WTC11 (cell line): Measurements from ENCODE around the gene KBTBD13.

ENCODE experiments used
- ETV6 ChIP-seq: sonication (generic); formaldehyde crosslinking; IDR thresholded peaks from 2 replicates; pipeline ENCODE4 v1.8.1; 2022; ENCODE audit warnings: mild to moderate bottlenecking, missing genetic modification reagents
- SP1 ChIP-seq: sonication (generic); formaldehyde crosslinking; conservative IDR thresholded peaks from 2 replicates; pipeline ENCODE4 v1.8.1; 2022; ENCODE audit warnings: missing genetic modification reagents
- TF ChIP-seq, protein P1 (sequence below): fragments of 200-600 bp; IDR thresholded peaks from 2 replicates; pipeline ENCODE4 v1.8.0; 2022; ENCODE audit warnings: antibody characterized with exemption

DNA sequence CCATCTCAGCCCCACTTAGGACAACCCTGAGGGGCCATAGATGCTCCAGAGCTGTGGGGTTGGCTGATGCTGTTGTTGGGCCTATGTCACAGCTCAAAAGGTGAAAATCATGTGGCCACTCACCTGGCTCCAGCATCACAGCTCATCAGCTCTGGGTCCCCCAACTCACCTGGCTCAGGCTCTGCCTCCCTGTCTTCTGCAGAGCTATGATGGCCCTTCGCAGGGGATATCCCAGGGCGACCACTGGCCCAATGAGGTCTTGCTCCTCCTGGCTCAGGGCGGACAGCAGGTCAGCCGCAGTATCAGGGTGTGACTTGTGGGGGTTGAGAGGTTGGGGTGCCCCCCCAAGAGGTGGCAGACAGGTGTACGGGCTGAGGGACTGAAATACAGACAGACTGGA is 22.8 kb downstream of the KBTBD13 start:
- TF ChIP-seq, protein P1, sequence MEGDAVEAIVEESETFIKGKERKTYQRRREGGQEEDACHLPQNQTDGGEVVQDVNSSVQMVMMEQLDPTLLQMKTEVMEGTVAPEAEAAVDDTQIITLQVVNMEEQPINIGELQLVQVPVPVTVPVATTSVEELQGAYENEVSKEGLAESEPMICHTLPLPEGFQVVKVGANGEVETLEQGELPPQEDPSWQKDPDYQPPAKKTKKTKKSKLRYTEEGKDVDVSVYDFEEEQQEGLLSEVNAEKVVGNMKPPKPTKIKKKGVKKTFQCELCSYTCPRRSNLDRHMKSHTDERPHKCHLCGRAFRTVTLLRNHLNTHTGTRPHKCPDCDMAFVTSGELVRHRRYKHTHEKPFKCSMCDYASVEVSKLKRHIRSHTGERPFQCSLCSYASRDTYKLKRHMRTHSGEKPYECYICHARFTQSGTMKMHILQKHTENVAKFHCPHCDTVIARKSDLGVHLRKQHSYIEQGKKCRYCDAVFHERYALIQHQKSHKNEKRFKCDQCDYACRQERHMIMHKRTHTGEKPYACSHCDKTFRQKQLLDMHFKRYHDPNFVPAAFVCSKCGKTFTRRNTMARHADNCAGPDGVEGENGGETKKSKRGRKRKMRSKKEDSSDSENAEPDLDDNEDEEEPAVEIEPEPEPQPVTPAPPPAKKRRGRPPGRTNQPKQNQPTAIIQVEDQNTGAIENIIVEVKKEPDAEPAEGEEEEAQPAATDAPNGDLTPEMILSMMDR: no peak
- TF ChIP-seq ETV6 (CRISPR knock-in tag): no peak
- no peak for TF ChIP-seq SP1 (CRISPR knock-in tag)
